Endometrial microvascular endothelial cells (primary cell): ENCODE results near the gene ALS2. TPM values are rescaled to one million over a fixed set of nuclear protein-coding genes. Genes with fewer than 3 reads are reported as not detected.
"Not testable (repeated sequence)": the region's sequence is repeated elsewhere in the genome, so short reads cannot be mapped to it uniquely, and the experiment has no call there.

ENCODE experiments used
- in situ Hi-C: cut with HindIII; loops from 2 replicates; pipeline ENCODE4 v1.10.0; 2017; ENCODE audit warnings: low sequenced_read_pairs, low pct_unique_long_range_greater_than_20kb; ENCODE audit errors: inconsistent ontology term
- total RNA-seq: library from RNA; depleted of rRNA; stranded (reverse); fragments of >200 nt; gene quantifications from one replicate; pipeline ENCODE4 v1.2.3, GENCODE V29; 2015; ENCODE audit errors: inconsistent ontology term

ALS2 gene
- total RNA-seq, 1 donor from 2014 or later, result 27.1 TPM

DNA sequence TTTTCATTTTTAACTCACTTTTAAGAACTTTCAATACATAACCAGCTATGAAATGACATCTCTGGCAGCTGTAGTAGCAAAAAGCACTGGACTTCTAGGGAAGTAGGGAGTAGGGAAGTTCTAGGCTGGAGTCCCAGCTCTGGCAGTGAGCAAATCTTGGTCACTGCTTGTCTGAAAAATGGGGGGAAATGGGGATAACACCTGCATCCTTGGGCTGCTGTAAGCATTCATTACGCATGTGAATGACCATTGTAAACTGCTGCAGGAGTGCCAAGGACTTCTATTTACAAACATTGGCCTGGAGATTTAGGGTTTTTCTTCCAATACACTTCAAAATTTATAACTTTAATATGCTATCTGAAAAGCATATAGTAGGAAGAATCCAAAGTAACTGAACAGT lies 81.3 kb downstream of the ALS2 start:
- in situ Hi-C loops, result no loop called here

DNA sequence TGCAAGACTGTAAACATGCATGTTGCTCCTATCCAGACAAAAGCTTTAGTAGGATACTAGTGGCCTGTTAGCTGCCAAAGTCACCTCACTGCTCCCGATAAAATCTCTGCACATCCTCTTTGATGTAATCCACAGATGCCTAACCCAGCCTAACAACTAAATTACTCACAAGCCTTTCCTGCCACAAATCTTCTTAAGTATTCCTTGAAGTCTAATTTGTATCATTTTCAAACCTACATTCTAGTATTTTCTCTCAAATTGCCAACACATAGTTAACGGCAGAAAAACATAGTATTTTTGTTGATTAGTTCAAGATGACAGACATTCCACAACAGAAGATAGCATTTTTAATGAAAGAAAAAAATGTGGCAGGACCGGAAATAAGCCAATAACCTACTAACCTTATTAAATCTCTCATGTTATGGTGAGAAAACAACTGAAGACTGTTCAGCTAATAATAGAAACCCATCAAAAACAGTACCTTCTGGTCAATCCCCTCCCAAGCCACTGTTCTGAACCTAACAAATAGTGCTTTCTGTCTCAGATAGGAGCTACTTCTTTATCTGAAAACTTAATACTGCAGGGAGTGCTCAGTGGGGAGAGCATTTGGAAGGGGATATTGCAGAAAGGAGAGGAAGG lies 82.0 kb downstream of the ALS2 start, which contains the start of gene MPP4:
Gene MPP4, minus strand, starts transcription at position 57 of the 639 bp plus-strand sequence. CDS start 4,690 bp downstream, outside the sequence.
- in situ Hi-C loops, result no loop called here

DNA sequence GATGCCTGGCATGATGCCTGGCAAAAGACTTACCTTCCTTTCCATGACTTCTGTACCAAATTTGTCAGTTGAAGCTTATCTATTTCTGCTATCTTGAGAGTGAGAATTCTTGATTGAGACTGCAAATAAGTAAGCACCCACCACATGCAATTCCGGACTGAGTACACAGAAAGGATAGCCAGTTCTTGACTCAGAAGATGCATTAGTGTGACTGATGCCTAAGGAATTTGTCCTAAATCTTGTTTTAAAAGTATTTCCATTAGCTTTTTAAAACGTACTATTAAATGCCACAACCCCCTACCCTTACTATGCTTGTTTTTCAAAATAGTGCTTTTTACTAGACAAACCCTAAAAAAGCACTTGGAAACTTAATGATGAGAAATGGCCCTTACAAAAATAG lies 82.8 kb downstream of the ALS2 start:
- in situ Hi-C loops, result no loop called here

DNA sequence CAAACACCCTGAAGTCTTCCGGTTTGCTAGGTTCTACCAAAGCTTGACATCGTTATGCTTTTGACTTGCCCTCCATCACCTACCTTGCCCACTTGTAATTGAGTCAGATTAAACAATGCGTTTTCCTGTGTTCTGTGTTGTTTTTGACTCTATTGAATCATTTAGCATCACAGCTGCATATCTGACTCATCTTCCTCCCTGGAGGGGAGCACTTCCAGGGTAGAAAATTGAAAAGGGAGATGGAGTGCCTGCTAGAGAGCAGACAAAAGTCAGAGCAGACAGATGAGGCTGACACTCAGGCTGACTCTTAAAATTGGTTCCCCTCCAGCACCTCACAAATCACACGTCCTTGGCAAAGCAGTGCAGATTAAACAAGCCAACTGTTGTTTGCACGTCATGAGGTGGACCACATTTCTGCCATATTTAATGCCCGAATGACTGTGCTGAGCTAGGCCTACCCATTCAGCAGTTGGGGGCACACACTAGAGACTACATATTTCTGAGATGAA lies 84.5 kb downstream of the ALS2 start:
- in situ Hi-C loops, result no loop called here

DNA sequence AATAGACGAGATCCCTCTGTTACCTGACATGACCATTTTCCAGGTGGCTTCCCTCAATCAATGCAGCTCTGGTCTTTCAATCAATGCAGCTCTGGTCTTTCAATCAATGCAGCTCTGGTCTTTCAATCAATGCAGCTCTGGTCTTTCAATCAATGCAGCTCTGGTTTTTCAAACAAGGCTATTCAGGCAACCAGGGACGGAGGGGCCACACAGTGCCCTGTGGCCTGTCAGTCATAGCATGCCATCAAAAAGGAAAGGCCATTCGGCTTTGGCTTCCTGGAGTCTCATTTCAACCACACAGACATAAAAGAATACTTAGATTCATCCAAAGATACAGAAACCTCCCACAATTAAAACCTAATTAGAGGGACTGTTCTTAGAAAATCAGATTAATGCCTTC lies 95.6 kb downstream of the ALS2 start:
- in situ Hi-C loops, result no loop called here

DNA sequence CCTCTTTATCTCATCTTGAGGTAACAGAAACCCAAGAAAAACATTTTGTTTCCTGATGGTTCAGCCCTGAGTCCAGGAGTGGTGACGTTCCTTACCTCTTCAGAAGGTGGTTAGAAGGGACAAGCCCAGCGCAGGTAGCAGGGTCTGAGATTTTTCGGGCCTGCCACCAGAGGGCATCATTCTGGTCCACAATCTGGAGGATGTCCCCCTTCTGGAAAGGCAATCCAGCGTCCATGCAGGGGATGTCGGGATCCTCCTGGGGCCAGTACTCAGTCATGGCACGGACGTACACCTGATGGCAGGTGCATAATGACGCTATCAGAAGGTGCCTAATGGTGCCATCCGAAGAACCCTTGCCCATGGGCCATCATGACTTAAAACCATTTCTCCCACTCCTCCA lies 100.0 kb downstream of the ALS2 start:
- in situ Hi-C loops, result no loop called here

DNA sequence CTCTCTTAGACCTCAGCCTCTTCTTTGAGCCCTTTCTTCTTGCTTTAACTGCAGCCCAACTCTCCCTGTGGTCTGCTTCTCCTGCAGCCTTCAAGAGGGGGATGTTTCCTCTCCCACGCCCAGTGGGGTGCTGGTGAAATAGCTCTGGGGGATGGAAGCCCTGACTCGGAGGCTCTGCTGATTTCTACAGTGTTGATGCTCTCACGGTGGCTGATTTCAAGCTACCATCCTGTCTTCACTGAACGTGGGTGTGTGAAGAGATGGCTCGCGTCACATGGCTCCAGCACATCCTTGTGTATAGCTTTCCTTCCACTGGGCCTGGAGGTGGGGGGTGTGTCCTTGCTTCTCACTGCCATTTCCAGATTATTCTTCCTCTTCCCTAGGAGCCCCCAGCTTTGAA lies 102.3 kb downstream of the ALS2 start:
- in situ Hi-C loops, result no loop called here

DNA sequence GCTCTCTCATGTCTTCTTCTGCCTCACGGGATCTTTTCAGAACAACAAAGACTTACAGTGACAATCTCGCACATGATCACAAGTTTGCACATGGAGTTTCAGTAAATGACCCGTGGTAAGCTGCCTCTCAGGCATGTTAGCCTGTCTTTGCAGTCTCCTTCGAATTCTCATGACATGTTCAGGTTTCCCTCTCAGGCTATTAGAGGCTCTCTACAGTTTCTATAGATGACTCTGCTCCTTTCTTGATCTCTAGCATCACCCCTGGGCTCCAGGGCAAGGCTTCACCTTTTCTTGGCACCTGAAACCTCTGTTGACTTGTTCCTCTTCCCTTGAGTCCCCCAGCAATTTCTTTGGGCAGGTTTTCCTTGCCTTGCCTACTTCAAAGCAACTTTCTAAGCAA lies 105.3 kb downstream of the ALS2 start:
- in situ Hi-C loops, result no loop called here

DNA sequence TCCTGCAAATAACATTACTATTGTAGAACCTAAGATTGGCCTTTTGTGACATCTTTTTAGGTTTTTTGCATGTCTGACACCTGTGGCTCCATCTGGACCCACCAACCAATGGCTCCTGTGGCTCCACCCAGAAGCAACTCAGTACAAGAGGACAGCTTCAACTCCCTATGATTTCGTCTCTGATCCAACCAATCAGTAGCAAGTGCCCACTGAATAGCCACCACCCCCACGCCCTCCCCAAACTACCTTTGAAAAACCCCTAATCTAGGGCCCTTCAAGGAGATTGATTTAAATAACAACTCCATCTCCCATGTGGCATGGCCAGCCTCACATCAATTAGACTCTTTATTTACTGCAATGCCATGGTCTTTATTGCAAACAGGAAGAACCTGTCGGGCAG lies 105.9 kb downstream of the ALS2 start:
- in situ Hi-C loops, result no loop called here

DNA sequence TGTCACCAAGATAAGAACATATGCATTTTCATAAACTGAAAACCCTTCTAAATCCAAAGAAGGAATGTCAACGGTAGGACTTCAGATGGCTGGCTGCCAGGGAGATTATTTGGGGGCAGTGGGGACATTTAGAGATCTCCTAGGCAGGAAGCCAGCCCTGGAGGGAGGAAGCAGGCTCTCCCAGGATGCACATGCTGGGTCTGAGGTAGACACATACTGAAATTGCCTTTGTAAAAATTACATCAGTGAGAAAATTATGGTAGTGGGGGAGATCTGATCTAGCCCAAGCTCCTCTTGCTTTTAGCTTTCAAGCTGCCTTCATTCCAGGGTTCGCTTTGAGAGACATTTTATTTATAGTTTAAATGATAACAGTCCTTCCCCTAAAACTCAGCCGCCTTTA lies 106.4 kb downstream of the ALS2 start:
- in situ Hi-C loops, result no loop called here

DNA sequence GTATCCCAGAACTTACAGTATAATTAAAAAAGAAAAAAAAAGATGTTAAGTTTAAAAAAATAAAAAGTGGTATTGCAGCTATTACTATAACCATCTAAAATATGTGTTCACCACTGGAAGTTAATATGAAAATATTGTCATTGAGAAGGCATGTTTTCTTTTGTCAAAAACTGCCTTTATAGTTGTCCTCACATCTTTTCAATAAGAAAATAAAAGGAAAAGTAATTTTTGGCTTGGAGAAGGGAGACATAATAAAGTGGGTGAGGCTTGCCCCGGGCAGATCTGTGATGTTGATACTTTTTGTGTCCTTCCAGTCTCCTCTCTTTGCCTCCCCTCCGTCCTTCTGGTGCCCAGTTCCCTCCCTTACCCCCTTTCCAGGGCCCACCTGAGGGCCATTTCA lies 107.2 kb downstream of the ALS2 start:
- in situ Hi-C loops, result no loop called here

DNA sequence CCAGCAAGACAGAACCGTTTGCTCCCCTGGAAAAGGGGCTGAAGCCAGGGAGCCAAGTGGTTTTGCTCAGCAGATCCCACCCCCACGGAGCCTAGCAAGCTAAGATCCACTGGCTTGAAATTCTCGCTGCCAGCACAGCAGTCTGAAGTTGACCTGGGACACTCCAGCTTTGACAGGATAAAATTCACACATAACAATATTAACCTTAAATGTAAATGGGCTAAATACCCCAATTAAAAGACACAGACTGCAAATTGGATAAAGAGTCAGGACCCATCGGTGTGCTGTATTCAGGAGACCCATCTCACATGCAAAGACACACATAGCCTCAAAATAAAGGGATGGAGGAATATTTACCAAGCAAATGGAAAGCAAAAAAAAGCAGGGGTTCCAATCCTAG lies 109.5 kb downstream of the ALS2 start:
- in situ Hi-C loops, result not testable (repeated sequence)

DNA sequence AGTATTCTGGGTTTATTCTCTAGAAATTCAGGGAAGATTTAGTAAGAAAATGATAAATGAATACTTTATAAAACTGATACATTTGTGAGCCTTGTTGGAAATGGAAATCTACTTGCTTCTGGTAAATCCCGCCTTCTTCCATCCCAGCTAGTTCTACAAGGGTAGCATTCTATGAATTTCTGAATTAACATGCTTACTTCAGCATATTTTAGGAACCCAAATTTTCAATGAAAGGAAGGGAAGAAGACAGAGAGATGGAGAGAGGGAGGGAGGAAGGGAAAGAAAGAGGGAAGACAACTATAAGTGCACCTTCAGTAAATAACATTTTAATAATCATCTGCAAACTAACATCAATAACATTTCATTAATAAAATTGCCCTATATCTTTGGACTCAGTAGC lies 110.9 kb downstream of the ALS2 start:
- in situ Hi-C loops, result no loop called here

DNA sequence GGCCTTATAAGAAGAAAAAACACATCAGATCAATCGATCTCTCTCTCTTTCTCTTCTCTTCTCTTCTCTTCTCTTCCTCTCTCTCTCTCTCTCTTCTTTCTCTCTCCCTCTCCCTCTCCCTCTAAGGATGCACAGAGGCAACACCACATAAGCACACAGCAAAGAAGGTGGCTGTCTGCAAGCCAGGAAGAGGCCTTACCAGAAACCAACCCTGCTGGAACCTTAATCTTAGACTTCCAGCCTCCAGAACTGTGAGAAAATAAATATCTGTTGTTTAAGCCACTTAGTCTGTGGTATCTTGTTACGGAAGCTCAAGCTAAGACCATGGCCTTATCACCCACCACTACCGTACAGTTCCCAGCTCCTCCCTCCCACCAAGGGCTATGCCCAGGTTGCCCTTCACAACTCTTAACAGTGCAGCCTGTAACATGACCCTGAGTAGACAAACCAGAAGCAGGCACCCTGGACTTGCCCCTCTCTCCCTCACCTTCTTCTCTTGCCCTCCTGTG lies 112.3 kb downstream of the ALS2 start:
- in situ Hi-C loops, result no loop called here

DNA sequence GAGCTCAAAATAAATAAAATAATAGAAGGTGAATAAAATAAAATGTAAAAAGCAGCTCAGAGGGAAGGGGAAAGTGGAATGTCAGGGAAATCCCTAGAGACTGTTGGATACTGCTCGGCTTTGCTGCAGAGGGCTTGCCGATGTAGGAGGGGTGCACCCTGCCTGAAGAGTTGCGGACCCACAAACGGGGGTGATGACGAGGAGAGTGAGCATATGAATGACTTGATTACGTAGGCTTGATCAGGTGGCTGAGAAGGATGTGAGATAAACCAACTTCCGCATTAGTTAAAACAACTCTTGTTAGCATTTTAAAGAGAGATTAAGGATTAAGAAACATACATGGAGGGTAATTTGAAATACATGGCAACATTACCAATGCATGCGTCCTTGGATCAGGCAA lies 116.4 kb downstream of the ALS2 start:
- in situ Hi-C loops, result no loop called here

DNA sequence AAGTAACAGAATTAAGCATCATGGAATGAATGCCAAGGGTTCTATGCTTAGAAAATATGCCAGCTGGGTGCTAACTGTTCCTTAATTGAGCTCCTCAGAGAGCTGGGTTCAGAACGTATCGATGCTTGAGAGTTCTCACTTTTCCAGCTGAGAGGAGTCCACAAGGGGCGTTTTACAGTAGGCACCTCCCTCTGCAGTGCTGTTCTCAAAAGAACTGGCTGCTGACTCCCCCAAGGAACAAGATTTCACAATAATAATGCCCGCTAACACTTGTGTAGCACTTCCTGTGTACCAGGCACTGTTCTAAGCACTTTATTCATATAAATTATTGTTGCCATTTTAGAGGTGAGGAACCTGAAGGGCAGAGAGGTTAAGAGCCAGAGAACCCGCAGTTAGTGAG lies 119.4 kb downstream of the ALS2 start:
- in situ Hi-C loops, result no loop called here

DNA sequence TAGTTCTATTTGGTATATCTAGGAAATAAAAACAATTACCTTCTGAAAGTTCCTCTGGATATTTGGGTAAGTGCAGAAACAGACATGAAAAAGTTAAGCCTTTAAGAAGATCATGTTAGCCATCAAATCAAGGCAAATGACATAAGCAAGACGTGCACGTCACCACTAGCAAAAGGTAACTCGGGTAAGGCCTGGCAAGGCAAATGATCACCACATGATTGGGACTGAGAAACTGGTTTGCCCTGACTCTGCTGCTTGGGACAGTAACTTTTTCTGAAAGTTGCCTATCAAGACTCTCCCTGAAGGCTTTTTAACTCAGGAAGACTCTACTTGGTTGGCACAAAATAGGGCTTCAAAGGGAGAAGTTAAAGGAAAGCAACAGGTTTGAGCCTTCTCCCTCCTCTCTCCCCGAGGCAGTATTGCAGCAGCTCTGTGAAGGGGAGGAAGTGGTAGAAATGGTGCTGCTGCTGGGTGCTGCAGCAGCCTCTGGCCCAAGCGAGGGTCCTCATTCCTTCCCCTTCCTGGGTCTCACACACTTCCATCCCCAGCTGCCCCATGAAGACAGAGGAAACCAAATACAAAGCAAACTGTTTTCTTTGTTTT lies 120.3 kb downstream of the ALS2 start:
- in situ Hi-C loops, result no loop called here

DNA sequence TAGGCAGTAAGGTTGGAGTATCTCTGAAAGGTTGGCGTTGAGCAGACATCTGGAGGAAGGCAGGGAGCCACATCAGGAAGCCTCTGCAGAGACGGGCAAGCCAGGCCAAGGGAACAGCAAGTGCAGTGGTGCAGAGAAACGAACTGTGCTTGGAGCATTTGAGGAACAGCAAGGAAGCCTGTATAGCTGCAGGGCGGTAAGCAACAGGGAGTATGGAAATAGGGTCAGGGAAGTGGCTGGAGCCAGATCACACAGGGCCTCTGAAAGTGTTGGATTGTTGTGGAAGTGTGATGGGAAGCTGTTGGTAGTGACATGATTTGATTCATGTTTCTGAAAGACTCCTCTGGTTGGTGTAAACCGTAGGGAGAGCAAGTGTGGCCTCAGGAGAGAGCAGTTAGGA lies 124.0 kb downstream of the ALS2 start:
- in situ Hi-C loops, result no loop called here

DNA sequence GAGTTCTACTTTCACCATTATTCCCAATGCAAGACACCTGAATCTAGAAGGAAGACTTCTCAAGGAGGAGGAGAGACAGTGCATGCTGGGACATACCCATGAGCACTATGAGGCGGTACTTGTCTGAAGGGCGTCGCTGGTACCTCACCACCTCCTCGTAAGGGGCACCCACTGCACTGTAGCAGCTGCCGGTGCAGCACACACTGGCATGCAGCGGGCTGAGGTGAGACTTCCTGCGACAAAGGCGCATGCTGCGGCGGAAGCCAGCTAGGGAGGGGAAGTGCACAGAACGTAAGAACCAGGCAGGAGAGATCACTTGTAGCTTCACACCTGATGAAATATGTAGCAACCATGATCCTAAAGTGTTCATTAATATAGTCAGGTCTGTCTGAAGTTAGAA lies 124.6 kb downstream of the ALS2 start:
- in situ Hi-C loops, result no loop called here

DNA sequence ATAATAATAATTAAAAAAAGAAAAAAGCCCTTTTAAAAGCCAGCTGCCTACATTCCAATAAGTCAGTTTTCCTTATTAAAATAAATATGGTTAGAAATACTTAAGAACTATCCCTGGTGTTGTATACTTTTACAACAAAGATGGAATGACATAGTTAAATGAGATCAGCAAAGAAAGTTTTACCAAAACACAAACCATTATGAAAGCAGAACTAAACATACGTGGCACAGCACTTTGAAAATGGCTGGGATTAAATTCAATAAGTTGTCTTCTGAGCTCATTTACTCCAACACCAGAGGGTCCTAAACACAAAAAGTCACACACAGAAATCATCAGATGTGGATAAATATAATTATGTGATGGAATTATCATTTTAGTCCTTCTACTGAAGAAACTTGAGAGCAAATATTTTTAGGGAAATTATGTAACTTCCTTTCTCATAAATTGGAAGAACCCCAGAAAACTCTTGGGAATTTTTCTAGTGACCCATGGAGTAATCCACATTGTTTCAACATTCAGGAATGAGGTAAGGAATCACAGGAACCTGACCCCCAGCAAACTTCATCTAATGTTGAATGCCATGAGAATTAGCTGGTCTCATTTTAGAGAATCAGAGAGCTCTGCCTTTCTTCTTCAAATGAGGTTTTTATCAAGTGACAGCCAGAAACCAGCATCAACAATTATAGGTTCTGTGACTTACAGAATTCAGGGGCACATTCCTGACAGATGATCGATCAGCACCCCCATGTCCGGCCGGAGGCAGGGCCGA lies 125.9 kb downstream of the ALS2 start:
- in situ Hi-C loops, result no loop called here
